ACHN (cell line): ENCODE measurements around the gene SLC52A1.
A peak's percentile ranks its signal among the peaks of the same experiment; 100 is the strongest.
"Not testable (repeated sequence)": the region's sequence is repeated elsewhere in the genome, so short reads cannot be mapped to it uniquely, and the experiment has no call there.

Source experiments
- DNase-seq: peaks from one replicate; pipeline ENCODE4 v3.0.0-alpha.2; 2015
- in situ Hi-C: cut with HindIII; loops from 2 replicates; pipeline ENCODE4 v1.10.0; 2017; ENCODE audit warnings: low sequenced_read_pairs, low pct_ligation_motif_present, low pct_unique_long_range_greater_than_20kb

Gene SLC52A1

GRCh38 chr17:5033352-5034015, 1.7 kb downstream of the SLC52A1 start:
- DNase-seq = no peak
- in situ Hi-C loops = no loop called here

GRCh38 chr17:5032865-5033264, 2.4 kb downstream of the SLC52A1 start:
- DNase-seq = no peak
- in situ Hi-C loops = no loop called here

- peak; percentile 86 for DNase-seq
- in situ Hi-C loops = no loop called here
These were observed 3.7 kb downstream of the SLC52A1 start for GRCh38 chr17:5031365-5032082.

- DNase-seq, in situ Hi-C loops: not testable (repeated sequence)
These were observed 5.1 kb downstream of the SLC52A1 start for GRCh38 chr17:5030168-5030567.

GRCh38 chr17:5027916-5028315, 7.3 kb downstream of the SLC52A1 start:
- in situ Hi-C loops = no loop called here
- no peak for DNase-seq

GRCh38 chr17:5027299-5027698, 7.9 kb downstream of the SLC52A1 start:
- no peak for DNase-seq
- in situ Hi-C loops = no loop called here

GRCh38 chr17:5024604-5025003, 10.6 kb downstream of the SLC52A1 start:
- in situ Hi-C loops = no loop called here
- DNase-seq = no peak

- in situ Hi-C loops = no loop called here
- DNase-seq = no peak
These were observed 11.6 kb downstream of the SLC52A1 start for GRCh38 chr17:5023588-5024147.

GRCh38 chr17:5022171-5022711, 13.0 kb downstream of the SLC52A1 start:
- DNase-seq = no peak
- in situ Hi-C loops = no loop called here

GRCh38 chr17:5020502-5021023, 14.7 kb downstream of the SLC52A1 start:
- DNase-seq = no peak
- in situ Hi-C loops = no loop called here

- in situ Hi-C loops = no loop called here
- no peak for DNase-seq
These were observed 15.7 kb downstream of the SLC52A1 start for GRCh38 chr17:5019475-5019956.

- no peak for DNase-seq
- in situ Hi-C loops = no loop called here
These were observed 20.9 kb downstream of the SLC52A1 start for GRCh38 chr17:5014357-5014756.

GRCh38 chr17:5011928-5012327, 23.3 kb downstream of the SLC52A1 start:
- DNase-seq = no peak
- in situ Hi-C loops = no loop called here

- DNase-seq = no peak
- in situ Hi-C loops = no loop called here
These were observed 31.9 kb downstream of the SLC52A1 start for GRCh38 chr17:5003214-5003867.

GRCh38 chr17:5002121-5002788, 33.0 kb downstream of the SLC52A1 start:
- DNase-seq = no peak
- in situ Hi-C loops = no loop called here

GRCh38 chr17:5000237-5000639, 35.0 kb downstream of the SLC52A1 start:
- DNase-seq = no peak
- in situ Hi-C loops = no loop called here

GRCh38 chr17:4999430-5000093, 35.7 kb downstream of the SLC52A1 start:
- no peak for DNase-seq
- in situ Hi-C loops = no loop called here
